SU-DHL-6 (cell line): Measurements from ENCODE around the gene AHSA1.

Experiments
- CTCF ChIP-seq: fragments of 200-600 bp; sonication (generic); IDR thresholded peaks from one replicate; pipeline ENCODE4 v1.5.1; 2017; ENCODE audit warnings: antibody characterized with exemption, mild to moderate bottlenecking, low read length, moderate library complexity; ENCODE audit not compliant: insufficient read depth, poor library complexity, severe bottlenecking
- EZH2phosphoT487 ChIP-seq: fragments of 200-600 bp; sonication (generic), shearing (Covaris generic); conservative IDR thresholded peaks from 2 replicates; pipeline ENCODE4 v1.6.1; 2018; ENCODE audit warnings: mild to moderate bottlenecking, antibody characterized with exemption, low read length, moderate library complexity, mixed read lengths

- no peak for TF ChIP-seq CTCF
- TF ChIP-seq EZH2phosphoT487: no peak
These were observed 53.7 kb downstream of the AHSA1 start for GRCh38 chr14:77511486-77512162.
